GM10266 (cell line): ENCODE measurements around the gene RPL19.
"Not testable (repeated sequence)": the region's sequence is repeated elsewhere in the genome, so short reads cannot be mapped to it uniquely, and the experiment has no call there.

Source experiments
- DNase-seq: peaks from one replicate; pipeline ENCODE4 v3.0.0; 2012; ENCODE audit errors: extremely low spot score
- CTCF ChIP-seq: IDR thresholded peaks from 2 replicates; pipeline ENCODE4 v1.5.1; 2012; ENCODE audit warnings: mild to moderate bottlenecking, low read depth; ENCODE audit not compliant: control insufficient read depth, insufficient read depth; ENCODE audit errors: missing control alignments

The RPL19 gene

GRCh38 chr17:39240631-39241030 lies 40.5 kb downstream of the RPL19 start:
- DNase-seq, result no peak
- TF ChIP-seq CTCF, result no peak

GRCh38 chr17:39243155-39243554 lies 43.1 kb downstream of the RPL19 start:
- no peak for TF ChIP-seq CTCF
- no peak for DNase-seq

GRCh38 chr17:39244016-39244599 lies 44.0 kb downstream of the RPL19 start:
- no peak for DNase-seq
- no peak for TF ChIP-seq CTCF

GRCh38 chr17:39244600-39245570 lies 44.8 kb downstream of the RPL19 start:
- peak; percentile 79 for DNase-seq
- TF ChIP-seq CTCF, result peak; percentile 95

GRCh38 chr17:39246274-39246673 lies 46.2 kb downstream of the RPL19 start:
- no peak for DNase-seq
- TF ChIP-seq CTCF, result no peak

- DNase-seq, result not testable (repeated sequence)
Observed at GRCh38 chr17:39250076-39250475, 50.0 kb downstream of the RPL19 start.

GRCh38 chr17:39251997-39252396 lies 51.9 kb downstream of the RPL19 start:
- TF ChIP-seq CTCF, result no peak
- DNase-seq, result no peak
